Measurements from ENCODE around the gene PHLDB3.
"Not testable (repeated sequence)": the region's sequence is repeated elsewhere in the genome, so short reads cannot be mapped to it uniquely, and the experiment has no call there.

PHLDB3 gene

GRCh38 chr19:43527860-43528622 is 23.5 kb upstream of the PHLDB3 start:
- DNase-seq (ENCODE audit: low read depth), result no peak

DNA sequence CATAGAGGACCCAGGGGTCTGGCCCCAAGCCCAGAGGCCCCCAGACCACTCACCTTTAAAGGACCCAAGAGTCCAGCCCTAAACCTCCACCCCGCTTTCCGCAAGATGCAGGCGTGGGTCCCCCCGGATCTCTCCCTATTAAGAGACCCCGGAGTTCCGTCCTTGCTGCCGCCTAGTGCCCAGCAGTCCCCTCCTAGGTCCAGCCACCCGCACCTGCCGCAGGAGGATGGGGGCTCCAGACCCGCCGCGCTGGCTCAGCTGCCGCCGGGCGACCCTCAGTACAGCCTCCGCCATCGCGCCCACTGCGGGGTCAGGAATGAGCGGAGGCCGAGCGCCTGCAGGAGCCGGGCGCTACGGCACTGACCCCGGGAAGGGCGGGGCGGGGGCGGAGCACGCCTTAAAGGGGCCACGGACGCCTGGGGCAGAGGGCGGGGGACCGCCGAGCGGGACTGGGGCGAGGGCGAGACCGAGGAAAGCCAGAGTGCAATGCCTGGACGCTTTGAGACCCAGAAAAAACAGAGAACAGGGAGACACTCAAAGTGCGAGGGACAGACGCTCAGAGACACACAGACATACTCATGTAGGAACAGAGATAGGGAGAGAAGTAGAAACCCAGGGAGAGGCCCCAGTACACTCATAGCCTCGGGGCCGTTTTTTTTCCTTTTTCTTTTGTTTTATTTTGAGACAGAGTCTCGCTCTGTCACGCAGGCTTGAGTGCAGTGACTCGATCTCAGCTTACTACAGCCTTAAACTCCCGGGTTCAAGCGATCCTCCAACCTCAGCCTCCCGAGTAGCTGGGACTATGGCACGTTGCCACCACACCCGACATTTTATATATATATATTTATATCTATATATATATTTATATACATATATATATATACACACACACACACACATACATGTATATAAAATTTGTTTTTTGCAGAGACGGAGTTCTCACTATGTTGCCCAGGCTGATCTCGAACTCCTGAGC is 22.6 kb upstream of the PHLDB3 start, which contains the start of gene ETHE1:
Gene ETHE1, minus strand, starts transcription at position 318 of the 976 bp plus-strand sequence. Its CDS starts 24 bp downstream, at position 294.
- peak; percentile 60 for DNase-seq (ENCODE audit: low read depth)

GRCh38 chr19:43525836-43526771 is 21.6 kb upstream of the PHLDB3 start:
- DNase-seq (ENCODE audit: low read depth), result no peak

GRCh38 chr19:43524922-43525835 is 20.6 kb upstream of the PHLDB3 start:
- DNase-seq (ENCODE audit: low read depth), result no peak

GRCh38 chr19:43523696-43524095 is 19.1 kb upstream of the PHLDB3 start:
- not testable (repeated sequence) for DNase-seq (ENCODE audit: low read depth)

- DNase-seq (ENCODE audit: low read depth), result no peak
Measured at GRCh38 chr19:43522929-43523328, 18.4 kb upstream of the PHLDB3 start.

- DNase-seq (ENCODE audit: low read depth), result peak; percentile 73
Measured at GRCh38 chr19:43519436-43520088, 15.0 kb upstream of the PHLDB3 start.

GRCh38 chr19:43518051-43518450 is 13.5 kb upstream of the PHLDB3 start:
- DNase-seq (ENCODE audit: low read depth), result no peak

- DNase-seq (ENCODE audit: low read depth), result not testable (repeated sequence)
Measured at GRCh38 chr19:43512399-43512798, 7.9 kb upstream of the PHLDB3 start.

- DNase-seq (ENCODE audit: low read depth), result no peak
Measured at GRCh38 chr19:43511324-43511723, 6.8 kb upstream of the PHLDB3 start.

- no peak for DNase-seq (ENCODE audit: low read depth)
Measured at GRCh38 chr19:43510713-43511112, 6.2 kb upstream of the PHLDB3 start.

GRCh38 chr19:43507880-43508279 is 3.3 kb upstream of the PHLDB3 start:
- DNase-seq (ENCODE audit: low read depth), result no peak

GRCh38 chr19:43506629-43507028 is 2.1 kb upstream of the PHLDB3 start:
- DNase-seq (ENCODE audit: low read depth), result no peak

- DNase-seq (ENCODE audit: low read depth), result no peak
Measured at GRCh38 chr19:43505941-43506340, 1.4 kb upstream of the PHLDB3 start.

DNA sequence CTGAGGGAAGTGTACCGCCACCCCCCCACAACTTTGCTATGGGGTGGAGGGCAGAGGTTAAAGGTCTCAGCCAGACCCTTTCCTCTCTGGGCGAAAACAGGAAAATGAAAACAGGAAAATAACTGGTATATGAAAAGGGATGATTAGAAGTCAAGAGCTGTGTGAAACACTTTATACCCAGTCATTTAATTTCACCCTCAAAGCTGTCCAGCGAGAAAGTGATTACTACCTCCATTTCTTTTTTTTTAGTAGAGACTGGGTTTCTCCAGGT is 575 bp upstream of the PHLDB3 start:
- DNase-seq (ENCODE audit: low read depth), result no peak

DNA sequence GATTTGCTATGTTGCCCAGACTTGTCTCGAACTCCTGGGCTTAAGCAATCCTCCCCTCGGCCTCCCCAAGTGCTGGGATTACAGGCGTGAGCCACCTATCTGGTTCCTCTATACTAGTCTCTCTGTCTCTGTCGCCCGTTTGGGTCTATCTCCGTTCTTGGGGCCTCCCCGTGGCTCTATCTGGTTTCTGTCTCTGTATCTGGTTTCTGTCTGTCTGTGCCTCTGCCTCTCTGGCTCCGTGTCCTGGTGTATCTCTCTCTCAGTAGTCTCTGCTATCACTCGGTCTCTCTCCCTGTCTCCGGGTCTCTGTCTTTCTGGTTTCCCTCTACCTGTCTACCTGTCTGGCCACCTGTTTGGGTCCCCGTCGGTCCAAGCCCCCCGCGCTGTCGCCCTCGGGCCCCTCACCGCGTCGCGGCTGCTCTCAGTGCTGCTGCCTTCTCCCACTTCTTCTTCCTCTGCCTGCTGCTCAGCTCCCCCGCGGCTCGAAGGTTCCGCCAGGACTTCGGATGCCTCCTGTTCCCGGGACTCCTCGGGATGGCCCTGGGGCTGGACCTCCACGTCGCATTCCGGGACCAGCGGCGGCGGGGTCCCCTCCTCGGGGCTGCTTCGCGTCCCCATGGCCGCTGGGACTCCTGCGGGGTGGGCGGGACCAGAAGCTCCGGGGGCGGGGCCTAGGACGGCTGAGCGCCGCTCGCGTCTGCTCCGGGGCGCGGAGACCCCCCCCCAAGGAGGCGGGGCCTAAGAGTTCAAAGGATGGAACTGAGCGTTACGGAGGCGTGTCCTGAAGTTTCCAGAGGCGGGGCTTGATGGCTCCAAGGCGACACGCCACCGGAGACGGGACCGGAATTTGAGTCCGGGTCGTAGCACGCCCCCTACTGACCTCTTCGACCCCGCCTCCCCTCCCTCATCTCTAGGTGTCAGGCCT is 783 bp downstream of the PHLDB3 start:
- peak; percentile 99 for DNase-seq (ENCODE audit: low read depth)

DNA sequence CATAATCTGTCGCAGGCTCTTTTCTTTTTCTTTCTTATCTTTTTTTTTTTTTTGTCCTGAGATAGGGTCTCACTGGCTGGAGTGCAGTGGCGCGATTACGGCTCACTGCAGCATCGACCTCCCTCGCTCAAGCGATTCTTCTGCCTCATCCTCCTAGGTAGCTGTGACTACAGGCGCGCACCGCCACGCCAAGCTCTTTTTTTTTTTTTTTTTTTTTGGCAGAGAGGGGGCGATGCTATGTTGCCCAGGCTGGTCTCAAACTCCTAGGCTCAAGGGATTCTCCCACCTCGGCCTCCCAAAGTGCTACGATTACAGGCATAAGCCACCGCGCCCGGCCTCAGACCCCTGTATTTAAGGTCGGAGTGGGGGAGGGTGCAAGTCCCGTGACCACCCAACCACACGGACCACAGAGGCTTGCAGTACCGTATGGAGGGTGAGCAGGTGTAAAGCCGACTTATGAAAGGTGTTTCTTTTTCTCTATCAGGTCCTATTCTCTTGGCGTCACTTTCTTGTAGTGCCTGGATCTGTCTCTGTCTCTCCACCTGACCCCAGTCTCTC is 2.0 kb downstream of the PHLDB3 start:
- no peak for DNase-seq (ENCODE audit: low read depth)

DNA sequence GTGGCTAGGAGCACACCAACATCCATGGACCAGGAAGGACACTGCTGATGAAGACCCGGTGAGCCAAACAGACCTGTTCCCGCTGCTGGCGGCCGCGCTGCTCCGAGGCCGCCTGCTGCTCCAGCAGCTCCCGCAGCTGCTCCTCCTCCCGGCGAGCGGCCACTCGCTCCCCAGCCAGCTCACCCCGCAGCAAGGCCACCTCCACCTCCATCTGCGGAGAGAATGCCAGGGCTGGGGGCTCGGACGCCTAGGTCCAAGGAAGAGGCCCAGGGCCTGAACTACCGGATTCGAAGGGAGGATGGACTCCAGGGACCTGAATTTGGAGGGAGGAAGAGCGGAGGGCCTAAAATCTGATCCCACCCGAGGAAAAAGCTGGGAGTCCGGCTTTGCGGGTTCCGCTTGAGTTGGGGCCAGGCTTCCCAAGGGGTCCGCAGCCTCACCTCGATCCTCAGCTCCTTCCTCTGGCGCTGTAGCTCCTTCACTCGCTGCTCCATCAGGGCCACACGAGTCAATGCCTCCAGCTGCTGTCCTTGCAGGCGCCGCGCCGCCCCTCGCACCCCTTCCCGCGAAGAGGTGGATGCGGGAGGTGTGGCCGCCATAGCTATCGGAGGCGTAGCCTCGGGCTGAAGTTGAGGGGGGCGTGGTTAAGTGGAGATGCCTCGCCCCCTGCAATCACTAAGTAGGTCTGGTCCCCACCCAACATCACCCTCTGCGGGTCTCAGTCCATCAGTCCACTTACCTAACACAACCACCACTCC is 2.7 kb downstream of the PHLDB3 start:
- no peak for DNase-seq (ENCODE audit: low read depth)

All from activated T-helper 9 cell treated with anti-CD3 and anti-CD28 coated beads, Interleukin-2, amount 50 U/mL, for 16 hours (primary cell).